ENCODE measurements around the gene MICA.

DNA sequence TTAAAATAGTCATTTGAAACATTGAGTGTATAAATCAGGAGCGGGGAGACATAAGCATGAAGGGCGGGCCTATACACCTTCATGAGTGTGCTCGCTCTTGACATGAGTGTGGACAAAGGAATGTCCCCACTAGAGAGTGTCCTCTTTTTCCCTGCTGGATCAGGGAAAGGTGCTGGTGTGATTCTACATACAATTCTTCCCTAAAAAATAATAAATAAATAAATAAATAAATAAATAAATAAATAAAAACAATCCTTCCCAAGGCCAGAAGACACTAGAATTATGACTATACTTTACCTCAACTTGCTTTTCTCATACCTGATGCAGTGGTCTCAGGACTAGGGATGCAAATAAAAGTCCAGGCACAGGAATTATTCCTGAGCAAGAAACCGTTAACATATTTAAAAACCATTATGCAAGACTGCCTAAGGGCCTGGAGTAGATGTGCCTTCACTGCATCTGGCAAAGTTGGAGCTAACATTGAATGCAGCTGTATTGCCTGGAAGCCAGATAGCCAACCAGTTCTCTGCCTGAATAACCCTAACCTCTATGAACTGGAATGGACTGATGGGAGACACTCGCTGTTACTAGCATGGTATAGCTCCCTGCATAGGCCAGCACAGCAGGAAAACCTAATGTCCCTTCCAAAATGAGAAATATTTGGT is 57.1 kb downstream of the MICA start:
- TF ChIP-seq, protein P1, sequence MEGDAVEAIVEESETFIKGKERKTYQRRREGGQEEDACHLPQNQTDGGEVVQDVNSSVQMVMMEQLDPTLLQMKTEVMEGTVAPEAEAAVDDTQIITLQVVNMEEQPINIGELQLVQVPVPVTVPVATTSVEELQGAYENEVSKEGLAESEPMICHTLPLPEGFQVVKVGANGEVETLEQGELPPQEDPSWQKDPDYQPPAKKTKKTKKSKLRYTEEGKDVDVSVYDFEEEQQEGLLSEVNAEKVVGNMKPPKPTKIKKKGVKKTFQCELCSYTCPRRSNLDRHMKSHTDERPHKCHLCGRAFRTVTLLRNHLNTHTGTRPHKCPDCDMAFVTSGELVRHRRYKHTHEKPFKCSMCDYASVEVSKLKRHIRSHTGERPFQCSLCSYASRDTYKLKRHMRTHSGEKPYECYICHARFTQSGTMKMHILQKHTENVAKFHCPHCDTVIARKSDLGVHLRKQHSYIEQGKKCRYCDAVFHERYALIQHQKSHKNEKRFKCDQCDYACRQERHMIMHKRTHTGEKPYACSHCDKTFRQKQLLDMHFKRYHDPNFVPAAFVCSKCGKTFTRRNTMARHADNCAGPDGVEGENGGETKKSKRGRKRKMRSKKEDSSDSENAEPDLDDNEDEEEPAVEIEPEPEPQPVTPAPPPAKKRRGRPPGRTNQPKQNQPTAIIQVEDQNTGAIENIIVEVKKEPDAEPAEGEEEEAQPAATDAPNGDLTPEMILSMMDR (IDR thresholded peaks at IDR 0.05), result no peak
- TF ChIP-seq POLR2A (IDR thresholded peaks at IDR 0.05) (no peak), EP300 (IDR thresholded peaks at IDR 0.05) (no peak), POLR2AphosphoS5 (IDR thresholded peaks at IDR 0.05) (no peak)

Data from suprapubic skin (tissue), 4 donors.